Measurements from ENCODE around the gene PAQR4.

PAQR4 gene

DNA sequence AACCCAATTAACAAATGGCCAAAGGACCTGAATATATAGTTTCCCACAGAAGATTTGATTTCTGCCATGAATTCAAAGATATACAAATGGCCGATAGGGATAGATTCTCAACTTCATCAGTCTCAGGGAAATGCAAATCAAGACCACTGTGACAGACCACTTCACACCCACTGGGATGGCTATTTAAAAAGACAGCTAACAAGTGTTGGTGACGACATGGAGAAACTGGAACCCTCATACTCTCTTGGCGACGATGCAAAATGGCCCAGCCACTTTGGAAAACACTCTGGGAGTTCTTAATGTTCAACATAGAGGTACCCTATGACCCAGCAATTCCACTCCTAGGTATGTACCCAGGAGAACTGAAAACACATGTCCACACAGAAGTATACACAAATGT lies 22.5 kb upstream of the PAQR4 start:
- no peak for DNase-seq

DNA sequence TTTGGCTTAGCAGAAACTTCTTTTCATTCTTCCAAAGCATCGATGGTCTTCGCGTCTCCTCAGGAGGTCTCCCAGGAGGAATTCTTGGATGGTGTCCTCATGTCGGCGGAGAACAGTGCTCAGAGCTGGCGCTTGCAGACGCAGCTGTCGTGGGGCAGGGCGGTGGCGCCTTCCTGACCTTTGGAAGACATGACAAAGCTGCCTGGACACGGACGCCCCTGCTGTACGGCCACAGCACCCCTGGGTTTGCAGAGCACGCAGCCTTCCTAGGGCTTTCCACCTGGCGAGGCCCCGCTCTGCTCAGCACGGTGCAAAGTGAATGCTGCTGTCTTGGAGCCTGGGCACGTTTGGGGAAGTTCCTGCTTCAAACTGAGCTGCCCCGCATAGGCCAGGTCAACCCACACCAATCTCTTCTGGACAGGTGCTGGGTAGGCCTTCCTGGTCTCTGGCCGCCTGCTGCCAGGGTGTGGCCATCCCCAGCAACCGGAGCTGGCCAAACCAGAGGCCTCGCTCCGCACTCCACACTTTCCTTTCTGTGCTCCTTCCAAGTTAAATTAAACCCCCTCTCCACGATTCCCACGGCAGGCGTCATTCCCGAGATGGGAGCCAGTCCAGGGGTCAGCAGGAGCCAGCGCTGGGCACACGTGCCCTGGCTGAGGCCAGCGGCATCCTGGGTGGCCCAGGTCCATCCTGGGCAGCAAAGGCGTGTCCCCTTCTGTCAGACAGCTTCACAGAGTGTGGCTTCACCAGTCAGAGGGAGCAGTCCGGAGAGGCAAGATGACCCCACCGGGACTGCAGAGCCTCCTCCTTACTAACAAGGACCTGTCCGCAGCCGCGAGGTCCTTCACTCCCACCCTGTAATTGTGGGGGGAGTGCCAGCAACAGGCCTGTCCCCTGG lies 20.1 kb upstream of the PAQR4 start:
- DNase-seq: no peak

DNA sequence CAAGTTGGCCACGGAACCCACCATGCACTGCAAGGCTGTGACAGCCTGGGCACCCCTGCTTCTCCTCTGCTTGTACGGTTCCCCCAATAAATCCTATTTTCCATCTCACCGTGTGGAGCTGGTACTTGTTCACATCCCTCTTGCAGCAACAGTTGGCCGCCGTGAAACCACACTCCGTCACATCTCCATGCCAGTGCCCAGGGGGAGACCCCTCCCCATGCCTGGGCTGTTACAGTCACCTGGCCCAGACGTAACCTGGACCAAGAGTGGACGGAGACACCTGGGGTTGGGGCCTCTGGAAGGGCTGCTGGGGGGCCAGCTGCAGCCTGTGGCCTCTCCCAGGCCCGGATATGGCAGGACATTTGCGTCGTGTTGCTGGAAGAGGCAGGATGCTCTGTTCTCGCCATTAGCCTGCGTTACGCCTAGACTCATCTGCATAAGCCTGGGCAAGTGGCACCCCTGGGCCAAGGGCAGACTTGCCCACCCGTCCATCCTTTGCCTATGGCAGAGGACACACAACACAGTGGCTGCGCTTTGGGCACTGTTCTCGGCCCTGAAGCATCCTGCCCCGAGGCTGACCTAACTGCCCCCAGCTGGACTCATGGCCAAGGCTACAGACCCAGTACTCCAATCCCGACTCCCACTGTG lies 19.3 kb upstream of the PAQR4 start:
- no peak for DNase-seq

DNA sequence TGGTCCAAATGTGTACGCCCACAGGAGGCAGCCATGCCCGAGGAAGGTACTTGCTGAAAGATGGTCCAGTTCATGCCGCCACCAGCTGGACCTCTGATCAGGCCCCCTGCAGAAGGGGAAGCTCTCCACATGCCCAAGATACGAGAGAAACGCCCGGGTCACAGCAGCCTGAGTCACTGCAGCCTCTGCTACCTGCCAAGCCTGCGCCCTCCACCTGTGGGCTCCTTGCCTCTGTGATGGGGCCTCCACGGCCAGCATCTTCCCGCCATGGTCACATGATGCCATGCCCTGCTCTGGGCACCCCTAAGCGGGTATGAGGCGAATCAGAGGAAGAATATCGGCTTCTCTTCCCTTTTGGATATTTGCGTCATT lies 18.8 kb upstream of the PAQR4 start:
- DNase-seq: no peak

DNA sequence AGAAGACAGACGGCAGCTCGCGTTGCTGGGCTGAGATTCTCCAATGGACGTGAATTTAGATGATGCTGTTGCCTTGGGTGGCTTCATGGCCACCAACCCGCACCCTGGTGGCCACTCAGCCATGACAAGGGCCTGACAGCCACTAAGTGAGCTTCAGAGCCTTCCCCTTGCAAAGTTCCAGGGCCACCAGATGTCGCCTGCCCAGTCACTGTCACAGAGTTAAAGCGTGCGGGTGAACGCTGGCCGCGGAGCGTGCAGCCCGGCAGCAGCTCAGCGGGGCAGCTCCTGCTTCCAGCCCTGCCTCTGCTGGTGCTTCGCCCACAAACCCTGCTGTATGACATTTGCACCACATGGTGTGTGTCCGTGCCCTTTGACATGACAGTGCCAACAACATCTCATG lies 18.4 kb upstream of the PAQR4 start:
- peak in 1 of 2 experiments; percentile 44 for DNase-seq

DNA sequence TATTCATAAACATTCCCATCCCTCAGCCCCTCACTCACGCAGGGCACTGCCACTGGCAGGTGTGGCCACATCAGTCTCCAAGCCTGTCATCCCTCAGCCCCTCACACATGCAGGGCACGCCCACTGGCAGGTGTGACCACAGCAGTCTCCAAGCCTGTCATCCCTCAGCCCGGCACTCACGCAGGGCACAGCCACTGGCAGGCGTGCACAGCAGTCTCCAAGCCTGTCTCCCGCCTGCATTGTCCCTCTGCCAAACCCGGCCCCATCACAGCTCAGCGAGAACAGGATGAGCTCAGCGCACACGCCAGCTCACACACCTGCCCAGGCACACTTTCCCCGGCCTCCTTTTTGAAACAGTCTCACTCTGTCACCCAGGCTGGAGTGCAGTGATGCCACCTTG lies 16.5 kb upstream of the PAQR4 start:
- DNase-seq: no peak

DNA sequence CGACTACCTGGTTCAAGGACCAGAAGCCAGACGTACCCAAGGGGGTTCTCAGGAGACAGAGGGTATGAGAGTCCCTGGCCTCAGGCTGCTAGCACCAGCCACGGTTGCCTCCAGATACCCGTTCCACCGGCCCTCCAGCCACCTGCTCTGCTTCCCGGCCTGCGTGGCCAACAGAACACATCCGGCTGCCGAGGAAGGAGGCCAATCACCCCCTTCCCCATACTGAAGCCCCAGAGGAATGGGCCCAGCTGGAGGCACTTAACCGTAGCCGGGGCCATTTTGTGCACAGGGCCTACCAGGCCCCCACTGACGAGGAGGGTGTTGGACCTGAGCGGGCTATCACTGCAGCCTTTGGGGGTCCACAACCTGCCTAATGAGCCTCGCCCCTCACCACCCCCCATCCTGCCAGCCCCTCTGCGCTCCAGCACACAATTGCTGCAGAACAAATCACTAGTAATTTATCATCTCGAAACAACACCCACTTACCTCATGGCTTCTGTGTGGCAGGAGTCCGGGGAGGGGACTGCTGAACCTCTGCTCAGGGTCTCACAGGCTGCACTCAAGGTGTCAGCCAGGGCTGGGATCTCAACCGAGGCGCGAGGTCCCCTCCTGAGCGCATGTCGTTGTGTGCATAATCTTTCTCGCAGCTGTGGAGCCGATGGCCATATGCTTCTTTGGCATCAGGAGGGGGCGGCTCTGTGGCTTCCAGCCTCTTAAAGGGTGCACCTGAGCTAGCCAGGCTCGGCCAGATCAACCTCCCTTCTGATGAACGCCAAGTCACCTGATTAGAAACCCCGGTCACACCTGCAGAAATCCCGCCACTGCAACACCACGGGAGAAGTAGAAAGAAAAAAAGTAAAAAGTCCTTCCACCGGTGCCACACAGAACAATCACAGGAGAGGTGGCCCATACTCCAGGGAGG lies 15.2 kb upstream of the PAQR4 start:
- DNase-seq: peak; percentile 56 to 90

DNA sequence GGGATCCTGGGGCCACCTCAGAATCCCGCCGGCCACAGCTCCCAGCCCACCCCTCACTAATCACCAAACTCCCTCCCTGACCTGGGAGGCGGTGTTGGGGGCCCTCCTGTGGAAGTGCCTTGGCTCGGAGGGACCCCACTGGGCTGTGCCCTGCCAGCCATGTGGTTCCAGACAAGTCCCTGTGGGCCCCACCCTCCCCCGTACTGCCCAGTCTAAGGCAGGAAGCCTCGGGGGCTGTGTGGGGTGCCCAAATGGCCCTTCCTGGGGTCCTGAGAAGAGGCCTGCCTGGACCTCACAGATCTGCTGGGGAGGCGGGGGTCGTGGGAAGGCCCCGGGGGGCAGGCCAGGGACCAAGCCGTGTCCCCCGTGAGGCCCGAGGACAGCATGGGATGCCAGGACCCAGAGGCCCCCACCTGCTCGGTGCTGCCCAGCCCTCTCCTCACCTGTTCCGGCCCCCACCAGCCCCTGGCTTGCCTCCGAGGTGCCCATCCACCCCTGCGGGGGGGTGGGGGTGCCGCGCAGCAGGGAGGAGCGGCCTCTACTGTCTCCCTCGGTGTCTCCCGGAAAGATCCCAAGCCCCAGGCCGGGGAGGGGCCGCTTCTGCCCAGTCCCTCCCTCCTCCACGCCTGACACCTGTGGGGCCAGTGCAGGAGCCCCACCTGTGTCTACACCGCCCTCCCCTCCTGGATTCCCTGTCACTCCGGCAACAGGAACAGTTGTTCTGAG lies 14.3 kb upstream of the PAQR4 start:
- no peak for DNase-seq

DNA sequence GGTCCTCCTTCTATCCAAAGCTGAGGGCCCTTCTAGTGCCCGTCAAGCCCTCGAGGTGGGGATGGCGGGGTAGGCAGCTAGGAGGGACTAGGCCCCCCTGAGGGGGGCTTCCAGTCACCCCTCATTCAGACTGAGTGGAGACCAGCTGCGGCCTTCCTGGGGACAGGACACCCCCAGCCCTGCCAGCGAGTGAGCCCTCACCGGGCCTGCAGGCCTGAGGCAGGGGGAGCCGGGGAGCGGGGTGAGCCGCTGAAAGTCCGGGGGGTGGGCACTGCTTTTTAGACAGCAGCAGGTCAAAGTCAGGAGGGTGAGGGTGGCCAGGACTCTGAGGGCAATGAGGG lies 13.7 kb upstream of the PAQR4 start:
- no peak for DNase-seq

DNA sequence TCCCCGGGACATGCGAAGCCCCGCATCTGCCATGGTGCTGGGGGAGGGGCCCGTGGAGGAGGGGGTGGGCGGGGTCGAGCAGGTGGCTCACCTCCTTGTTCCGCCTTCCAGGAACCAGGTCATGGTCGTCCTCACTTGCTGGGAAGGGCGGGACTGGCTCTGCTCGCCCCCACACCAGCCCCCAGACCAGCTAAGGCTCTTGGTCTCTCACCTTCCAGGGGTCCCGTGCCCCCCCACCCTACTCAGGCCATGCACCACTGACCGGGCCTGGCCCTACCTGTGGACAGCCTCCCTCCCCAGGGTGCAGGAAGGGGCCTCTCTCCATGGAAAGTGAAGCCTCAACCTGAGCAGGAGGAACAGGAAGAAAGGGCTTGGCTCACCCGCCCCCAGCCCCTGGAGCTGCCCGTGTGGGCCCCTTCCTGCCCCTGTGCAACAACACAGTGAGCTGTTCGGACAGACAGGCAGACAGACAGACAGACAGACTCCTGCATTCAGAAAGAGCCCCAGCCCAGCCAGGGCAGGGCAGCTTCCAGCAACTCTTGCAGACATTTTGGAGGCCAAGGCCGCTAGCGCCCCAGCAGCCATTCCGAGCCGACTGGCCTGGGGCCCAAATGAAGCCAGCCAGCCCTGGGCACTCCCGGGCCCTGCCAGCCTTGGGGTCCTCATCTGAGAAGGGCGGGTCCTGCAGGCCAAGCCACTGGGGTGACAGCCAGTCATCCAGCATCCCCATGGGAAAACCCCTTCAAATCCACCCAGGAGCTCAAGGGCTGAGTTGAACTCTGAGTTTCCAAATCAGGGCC lies 13.2 kb upstream of the PAQR4 start:
- DNase-seq: no peak

DNA sequence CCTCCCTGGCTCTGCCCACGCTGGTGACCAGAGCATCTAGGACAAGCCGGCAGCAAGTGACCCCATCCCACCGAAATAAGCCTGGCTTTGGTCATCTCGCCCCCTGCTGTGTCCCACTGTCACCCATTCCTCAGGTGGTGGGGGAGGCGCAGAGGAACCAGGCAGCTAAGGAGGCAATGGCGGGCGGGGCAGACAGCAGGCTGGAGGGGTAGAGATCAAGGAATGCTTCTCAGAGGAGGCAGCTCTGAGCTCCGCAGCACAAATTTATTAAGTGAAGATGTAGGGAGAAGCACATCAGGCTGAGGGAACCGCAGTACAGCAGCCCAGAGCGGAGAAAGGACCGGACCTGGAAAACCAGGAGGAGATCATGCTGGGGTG lies 12.6 kb upstream of the PAQR4 start:
- DNase-seq: no peak

DNA sequence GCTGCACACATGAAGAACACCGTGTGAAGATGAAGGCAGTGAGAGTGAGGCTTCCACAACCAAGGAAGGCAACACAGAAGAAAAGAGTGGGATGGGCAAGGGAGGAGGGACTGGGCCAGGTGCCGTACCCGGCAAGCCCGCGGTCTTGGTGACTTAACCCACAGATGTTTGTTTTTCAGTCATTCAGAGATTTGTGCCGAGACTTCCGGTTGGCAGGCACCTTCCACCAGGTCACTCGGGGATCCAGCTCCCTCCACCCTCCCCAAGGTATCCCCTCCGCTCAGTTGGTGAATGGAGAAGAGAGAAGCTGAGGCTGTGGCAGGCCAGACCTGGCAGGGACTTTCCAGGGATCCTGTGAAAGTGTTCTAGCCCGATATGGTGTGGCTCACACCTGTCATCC lies 9.9 kb upstream of the PAQR4 start:
- no peak for DNase-seq

DNA sequence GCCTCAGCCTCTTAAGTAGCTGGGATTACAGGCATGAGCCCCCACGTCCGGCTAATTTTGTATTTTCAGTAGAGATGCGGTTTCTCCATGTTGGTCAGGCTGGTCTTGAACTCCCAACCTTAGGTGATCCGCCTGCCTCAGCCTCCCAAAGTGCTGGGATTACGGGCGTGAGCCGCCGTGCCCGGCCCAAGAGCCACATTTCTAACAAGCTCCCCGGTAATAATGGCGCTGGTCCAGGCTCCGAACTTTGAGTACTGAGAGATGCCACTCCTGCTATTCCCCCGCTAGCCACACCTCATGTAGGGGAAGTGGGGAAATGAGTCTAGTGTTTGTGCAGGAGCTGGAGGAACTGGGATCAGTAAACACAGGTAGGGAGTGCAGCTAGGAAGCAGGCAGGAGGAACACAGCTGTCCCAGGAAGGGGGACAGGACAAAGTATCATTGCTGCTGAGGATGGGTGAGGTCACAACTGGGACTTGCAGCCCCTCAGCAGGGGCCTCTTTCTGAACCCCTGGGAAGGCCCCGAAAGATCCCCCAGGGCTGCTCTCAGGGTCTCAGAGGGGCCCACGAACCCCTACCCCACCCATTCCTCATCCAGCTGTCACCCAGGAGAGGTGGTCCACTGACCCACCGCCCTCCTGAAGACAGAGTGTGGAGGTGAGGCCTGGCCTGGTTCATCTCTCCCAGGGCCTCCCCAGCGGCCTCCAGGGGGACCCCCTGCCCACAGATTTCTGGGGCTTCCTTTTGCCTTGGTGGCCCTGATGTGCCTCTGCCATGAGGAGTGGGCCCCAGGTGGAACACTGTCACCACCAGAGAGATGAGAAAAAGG lies 8.8 kb upstream of the PAQR4 start:
- no peak for DNase-seq

DNA sequence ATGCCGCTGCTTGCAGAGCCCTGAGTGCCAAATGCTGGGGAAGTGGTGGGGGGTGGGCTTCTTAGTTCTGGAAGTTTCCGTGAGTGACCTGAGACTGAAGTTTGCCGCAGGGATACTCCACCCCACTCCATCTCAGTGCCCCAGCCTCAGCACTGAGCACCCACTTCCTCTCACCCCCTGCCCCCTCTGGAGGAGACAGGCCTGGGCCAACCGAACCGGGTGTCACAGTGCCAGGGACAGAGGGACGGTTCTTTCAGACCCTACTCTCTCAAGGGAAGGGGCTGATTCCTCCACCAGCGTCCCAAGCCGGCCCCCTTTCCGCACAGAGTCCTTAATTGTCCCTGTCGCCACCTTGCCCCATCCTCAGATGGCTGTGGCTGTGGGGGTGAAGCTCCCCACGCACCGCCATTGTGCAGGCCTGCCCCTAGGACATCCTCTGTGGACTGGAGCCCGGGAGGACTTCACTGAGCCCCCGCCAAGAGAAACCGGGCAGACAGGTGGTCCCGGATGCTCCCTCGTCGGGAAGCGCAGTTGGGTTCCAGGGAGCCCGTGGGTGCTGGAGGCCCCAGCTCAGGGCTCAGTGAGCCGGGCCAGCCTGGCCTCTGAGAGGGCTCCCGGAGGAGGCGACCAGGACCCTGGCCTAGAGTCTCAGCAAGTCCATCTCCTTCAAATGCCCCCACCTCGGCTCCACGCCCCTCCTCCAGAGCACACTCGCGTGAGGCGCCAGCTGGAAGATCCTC lies 6.6 kb upstream of the PAQR4 start:
- DNase-seq: no peak

DNA sequence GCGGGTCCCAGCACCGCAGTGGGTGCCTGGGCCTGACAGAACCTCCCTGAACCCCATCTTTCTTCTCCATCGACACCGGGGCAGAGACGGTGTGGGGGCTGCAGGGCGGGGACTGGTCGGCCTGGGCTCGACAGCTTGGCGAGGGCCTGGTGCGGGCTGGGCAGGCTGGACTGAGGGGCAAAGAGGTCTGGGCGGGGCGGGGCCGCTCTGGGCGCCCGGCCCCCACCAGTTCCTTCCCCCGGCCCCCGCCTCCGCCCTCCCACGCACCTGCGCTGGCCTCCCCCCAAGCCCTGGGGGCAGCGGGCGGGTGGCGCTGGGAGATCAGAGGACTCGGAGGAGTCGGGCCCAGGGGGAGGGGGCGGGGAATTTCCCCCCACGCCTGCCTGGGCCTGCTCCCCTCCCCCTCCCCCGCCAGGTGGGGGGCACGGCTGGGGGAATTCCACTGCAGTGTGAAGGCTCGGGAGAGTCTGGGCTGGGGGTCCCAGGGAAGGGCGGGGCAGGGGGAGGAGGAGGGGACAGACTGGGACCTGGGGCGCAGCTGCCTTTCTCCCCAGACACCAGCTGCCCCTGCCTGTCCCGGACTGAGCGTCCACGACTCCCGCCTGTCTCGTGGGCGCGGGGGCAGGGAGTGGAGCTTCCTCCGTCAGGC lies 6.0 kb upstream of the PAQR4 start:
- peak in 1 of 2 experiments; percentile 56 for DNase-seq

DNA sequence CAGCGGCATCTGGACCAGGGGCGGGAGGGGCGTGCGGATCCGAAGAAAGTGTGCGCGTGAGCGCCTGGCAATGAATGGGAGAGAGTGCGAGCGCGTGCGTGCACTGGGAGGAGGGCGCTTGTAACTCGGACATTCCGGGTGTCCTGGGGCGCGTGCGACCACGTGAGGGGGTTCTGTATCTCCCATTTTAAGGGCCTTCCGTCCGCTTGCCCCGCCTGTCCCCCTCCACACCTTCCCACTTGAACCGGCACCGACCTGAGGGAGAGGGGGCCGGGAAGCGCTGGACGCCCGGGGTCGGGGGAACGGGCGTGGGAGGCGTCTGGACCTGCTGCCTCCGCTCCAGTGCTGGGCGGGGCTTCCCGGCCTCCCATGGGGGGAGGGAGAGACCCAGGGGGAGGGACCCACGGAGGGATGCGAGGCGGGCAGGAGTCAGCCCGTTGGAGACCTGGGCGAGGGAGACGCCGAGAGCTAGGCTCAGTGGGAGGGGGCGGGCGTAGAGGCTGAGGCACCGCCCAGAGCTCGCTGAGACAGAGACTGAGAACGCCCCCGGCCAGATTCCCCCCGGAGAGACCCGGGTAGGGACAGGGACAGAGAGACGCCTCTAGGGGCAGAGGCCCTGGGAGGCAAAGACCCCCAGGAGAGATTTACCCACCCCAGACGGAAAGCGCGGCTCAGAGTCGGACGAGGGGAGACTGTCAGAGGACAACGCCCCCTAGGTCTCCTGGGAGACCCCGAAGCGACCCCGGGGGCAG lies 5.2 kb upstream of the PAQR4 start, which contains the start of gene KREMEN2:
Gene KREMEN2, plus strand, starts transcription at position 553 of the 752 bp plus-strand sequence. CDS start 246 bp downstream, outside the sequence.
- DNase-seq: peak; percentile 82 to 90

DNA sequence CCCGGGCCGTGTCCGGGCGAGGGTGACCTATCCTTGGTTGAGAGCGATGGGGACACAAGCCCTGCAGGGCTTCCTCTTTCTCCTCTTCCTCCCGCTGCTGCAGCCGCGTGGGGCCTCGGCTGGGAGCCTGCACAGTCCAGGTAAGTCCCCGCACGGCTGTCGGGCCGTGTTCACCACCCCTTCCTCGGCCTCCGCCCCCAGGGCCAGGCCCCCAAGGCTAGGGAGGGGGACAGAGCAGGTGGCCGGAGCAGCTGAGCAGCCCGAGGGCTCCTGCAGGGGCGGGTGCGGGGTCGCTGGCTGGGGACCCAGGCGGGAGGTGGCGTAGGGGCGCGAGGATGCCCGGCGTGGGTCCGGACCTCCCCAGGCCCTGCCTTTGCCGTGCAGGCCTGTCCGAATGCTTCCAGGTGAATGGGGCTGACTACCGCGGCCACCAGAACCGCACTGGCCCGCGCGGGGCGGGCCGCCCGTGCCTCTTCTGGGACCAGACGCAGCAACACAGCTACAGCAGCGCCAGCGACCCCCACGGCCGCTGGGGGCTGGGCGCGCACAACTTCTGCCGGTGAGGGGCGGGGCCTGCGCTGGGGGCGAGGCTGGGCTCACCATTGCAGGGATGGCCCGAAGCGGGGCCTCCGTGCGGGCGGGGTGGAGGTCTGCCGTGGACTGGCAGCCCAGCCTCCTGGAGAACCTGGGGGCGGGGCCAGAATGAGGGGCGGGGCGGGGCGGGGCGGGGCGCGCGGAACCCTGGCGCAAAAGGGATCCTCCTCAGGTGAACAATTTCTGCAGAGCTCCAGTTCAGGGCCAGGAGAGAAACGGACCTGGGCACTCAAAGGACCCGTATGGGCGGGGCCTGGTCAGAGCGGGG lies 4.4 kb upstream of the PAQR4 start:
- peak; percentile 69 to 88 for DNase-seq
